BLaER1 (cell line): ENCODE data around the gene KCNF1.
A peak's percentile ranks its signal among the peaks of the same experiment; 100 is the strongest.

Source experiments
- H3K27ac ChIP-seq: shearing (Covaris generic); formaldehyde crosslinking; 2 replicates; pipeline ENCODE4 v1.8.1; 2022
- H3K27me3 ChIP-seq: shearing (Covaris generic); formaldehyde crosslinking; 2 replicates; pipeline ENCODE4 v1.8.1; 2022
- H3K36me3 ChIP-seq: shearing (Covaris generic); formaldehyde crosslinking; 2 replicates; pipeline ENCODE4 v1.8.1; 2022
- H3K4me1 ChIP-seq: shearing (Covaris generic); formaldehyde crosslinking; 2 replicates; pipeline ENCODE4 v1.8.1; 2022
- H3K4me2 ChIP-seq: shearing (Covaris generic); formaldehyde crosslinking; 2 replicates; pipeline ENCODE4 v1.8.1; 2022
- H3K4me3 ChIP-seq: shearing (Covaris generic); formaldehyde crosslinking; 2 replicates; pipeline ENCODE4 v1.8.1; 2022
- H3K9ac ChIP-seq: shearing (Covaris generic); formaldehyde crosslinking; 2 replicates; pipeline ENCODE4 v1.8.1; 2022
- H3K9me3 ChIP-seq: shearing (Covaris generic); formaldehyde crosslinking; 2 replicates; pipeline ENCODE4 v1.8.1; 2022
- H4K20me1 ChIP-seq: shearing (Covaris generic); formaldehyde crosslinking; 2 replicates; pipeline ENCODE4 v1.8.1; 2022
- Cebpa-rat ChIP-seq: shearing (Covaris generic); IDR thresholded peaks from 2 replicates; pipeline ENCODE4 v1.8.1; 2022

The KCNF1 gene

GRCh38 chr2:10890706-10891270, 20.9 kb upstream of the KCNF1 start:
- H3K36me3 ChIP-seq = no peaks in the 10 kb centered on the region
- peaks cover 8% of the 10 kb centered on the region for H3K4me1 ChIP-seq
- no peak overlapping the region for H3K4me3 ChIP-seq
- no peaks in the 10 kb centered on the region for H3K27me3 ChIP-seq
- no peak overlapping the region for H3K4me2 ChIP-seq
- no peaks in the 10 kb centered on the region for H4K20me1 ChIP-seq
- no peak for TF ChIP-seq Cebpa-rat
- H3K27ac ChIP-seq = no peak overlapping the region
- H3K9me3 ChIP-seq = peaks cover 28% of the 10 kb centered on the region
- no peak overlapping the region for H3K9ac ChIP-seq

DNA sequence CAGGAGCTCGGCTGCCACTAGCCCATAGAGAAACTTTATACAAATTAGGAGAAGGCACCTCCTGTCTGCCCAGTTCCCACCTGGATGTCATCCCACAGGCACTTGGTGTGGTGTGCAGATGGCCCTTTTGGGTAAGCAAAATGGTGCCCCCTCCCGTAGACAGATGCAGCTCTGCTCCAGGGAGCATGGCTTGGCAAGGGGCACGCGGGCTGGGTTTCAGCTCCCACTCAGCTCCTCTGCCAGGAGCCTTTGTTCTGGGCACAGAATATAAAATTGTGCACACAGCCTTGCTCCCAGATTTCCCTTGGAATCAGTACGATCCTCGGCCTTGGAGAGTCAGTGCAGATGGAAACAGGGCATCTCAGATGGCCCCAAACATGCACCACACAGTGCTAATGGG, 20.3 kb upstream of the KCNF1 start:
- no peaks in the 10 kb centered on the region for H3K27me3 ChIP-seq
- no peak overlapping the region for H3K4me3 ChIP-seq
- no peak overlapping the region for H3K9ac ChIP-seq
- no peaks in the 10 kb centered on the region for H4K20me1 ChIP-seq
- peaks cover 8% of the 10 kb centered on the region for H3K4me1 ChIP-seq
- H3K27ac ChIP-seq = no peak overlapping the region
- TF ChIP-seq Cebpa-rat = no peak
- H3K36me3 ChIP-seq = no peaks in the 10 kb centered on the region
- peaks cover 28% of the 10 kb centered on the region for H3K9me3 ChIP-seq
- H3K4me2 ChIP-seq = no peak overlapping the region

DNA sequence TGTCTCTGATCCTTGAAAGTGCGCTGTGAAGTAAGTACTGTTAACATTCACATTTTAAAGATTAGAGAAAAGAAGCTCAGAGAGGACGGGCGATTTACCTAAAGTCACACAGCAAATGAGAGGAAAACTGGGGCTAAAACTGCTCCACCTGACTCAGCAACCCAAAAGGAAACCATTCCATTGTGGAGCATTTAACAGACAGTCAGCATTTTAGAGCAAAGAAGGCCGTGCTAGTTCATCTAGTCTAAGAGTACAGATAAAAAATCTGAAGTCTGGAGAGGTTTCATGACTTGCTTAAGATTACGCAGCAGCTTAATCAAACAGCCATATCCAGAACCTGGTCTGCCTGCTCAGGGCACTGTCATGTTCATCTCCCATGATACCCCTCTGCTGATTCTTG, 19.9 kb upstream of the KCNF1 start:
- Histone ChIP-seq H3K4me3 (no peak overlapping the region), H3K27me3 (no peaks in the 10 kb centered on the region)
- no peak for TF ChIP-seq Cebpa-rat

DNA sequence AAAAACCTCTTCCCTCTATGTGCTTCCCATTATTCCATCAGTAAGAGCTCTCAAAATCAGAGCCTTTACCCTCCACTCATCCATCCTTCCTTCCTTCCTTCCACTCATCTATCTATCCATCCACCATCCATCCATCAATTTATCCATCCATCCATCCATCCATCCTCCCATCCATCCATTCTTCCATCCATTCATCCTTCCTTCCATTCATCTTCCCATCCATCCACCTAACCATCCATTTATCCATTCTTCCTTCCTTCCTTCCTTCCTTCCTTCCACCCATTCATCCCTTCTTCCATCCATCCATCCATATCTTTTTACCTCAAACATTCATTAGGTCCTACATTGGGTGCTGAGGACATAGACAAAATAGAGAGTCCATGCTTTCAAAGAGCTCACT, 19.4 kb upstream of the KCNF1 start:
- Histone ChIP-seq H4K20me1 (no peaks in the 10 kb centered on the region), H3K4me1 (peaks cover 8% of the 10 kb centered on the region), H3K27me3 (no peaks in the 10 kb centered on the region), H3K4me2 (no peak overlapping the region), H3K9ac (no peak overlapping the region), H3K9me3 (peaks cover 27% of the 10 kb centered on the region), H3K36me3 (no peaks in the 10 kb centered on the region), H3K27ac (no peak overlapping the region), H3K4me3 (no peak overlapping the region)
- TF ChIP-seq Cebpa-rat = no peak

More for the DNA sequence above, 19.9 kb upstream of the KCNF1 start:
- H3K36me3 ChIP-seq = no peaks in the 10 kb centered on the region
- H3K9ac ChIP-seq = no peak overlapping the region
- H3K4me2 ChIP-seq = no peak overlapping the region
- peaks cover 28% of the 10 kb centered on the region for H3K9me3 ChIP-seq
- no peaks in the 10 kb centered on the region for H4K20me1 ChIP-seq
- peaks cover 8% of the 10 kb centered on the region for H3K4me1 ChIP-seq
- no peak overlapping the region for H3K27ac ChIP-seq

GRCh38 chr2:10892796-10893350, 18.9 kb upstream of the KCNF1 start:
- Histone ChIP-seq H3K9ac (no peak overlapping the region), H3K4me1 (peaks cover 8% of the 10 kb centered on the region), H3K4me2 (no peak overlapping the region), H3K9me3 (peaks cover 22% of the 10 kb centered on the region), H3K27ac (no peak overlapping the region), H3K27me3 (no peaks in the 10 kb centered on the region), H3K36me3 (no peaks in the 10 kb centered on the region), H3K4me3 (no peak overlapping the region), H4K20me1 (no peaks in the 10 kb centered on the region)
- TF ChIP-seq Cebpa-rat = no peak

GRCh38 chr2:10894264-10894935, 17.3 kb upstream of the KCNF1 start:
- peaks cover 6% of the 10 kb centered on the region for H3K9me3 ChIP-seq
- no peak overlapping the region for H3K4me3 ChIP-seq
- H3K4me2 ChIP-seq = peak overlapping the region; percentile 42

DNA sequence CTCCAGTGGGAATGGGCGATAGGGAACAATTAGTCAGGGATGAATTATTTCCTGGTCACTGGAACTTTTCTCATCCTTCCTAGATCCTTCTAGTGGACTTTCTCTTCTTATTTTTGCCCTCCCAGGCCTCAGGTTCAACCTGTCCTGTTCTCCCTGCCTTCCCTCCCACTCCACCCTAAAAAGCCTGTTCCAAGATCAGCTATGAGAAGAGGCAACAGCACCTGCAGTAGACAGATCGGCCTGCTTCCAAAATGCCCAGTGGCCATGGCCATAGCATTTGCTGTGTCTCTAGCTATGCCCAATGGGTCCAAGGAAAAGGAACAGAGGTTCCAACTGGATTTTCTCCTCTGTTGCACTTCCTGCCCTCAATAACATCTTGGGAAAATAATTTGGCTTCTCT, 16.5 kb upstream of the KCNF1 start:
- Histone ChIP-seq H3K9me3 (no peaks in the 10 kb centered on the region), H4K20me1 (no peaks in the 10 kb centered on the region), H3K9ac (no peak overlapping the region), H3K36me3 (no peaks in the 10 kb centered on the region), H3K27me3 (no peaks in the 10 kb centered on the region), H3K4me1 (peaks cover 8% of the 10 kb centered on the region), H3K4me2 (no peak overlapping the region), H3K4me3 (no peak overlapping the region), H3K27ac (no peak overlapping the region)
- TF ChIP-seq Cebpa-rat = no peak

More at GRCh38 chr2:10894264-10894935, 17.3 kb upstream of the KCNF1 start:
- H3K9ac ChIP-seq = no peak overlapping the region
- peaks cover 8% of the 10 kb centered on the region for H3K4me1 ChIP-seq
- no peaks in the 10 kb centered on the region for H3K36me3 ChIP-seq
- H3K27me3 ChIP-seq = no peaks in the 10 kb centered on the region
- H4K20me1 ChIP-seq = no peaks in the 10 kb centered on the region
- TF ChIP-seq Cebpa-rat = no peak
- no peak overlapping the region for H3K27ac ChIP-seq

GRCh38 chr2:10897956-10898355, 13.8 kb upstream of the KCNF1 start:
- no peaks in the 10 kb centered on the region for H3K9me3 ChIP-seq
- no peak overlapping the region for H3K9ac ChIP-seq

GRCh38 chr2:10900216-10901109, 11.3 kb upstream of the KCNF1 start:
- H3K9me3 ChIP-seq = peaks cover 6% of the 10 kb centered on the region; the same call in 1 of the 2 replicates
- no peaks in the 10 kb centered on the region for H3K27me3 ChIP-seq
- H3K4me1 ChIP-seq = peaks cover 11% of the 10 kb centered on the region
- no peak overlapping the region for H3K4me3 ChIP-seq
- H3K36me3 ChIP-seq = no peaks in the 10 kb centered on the region
- H3K9ac ChIP-seq = no peak overlapping the region
- no peak overlapping the region for H3K4me2 ChIP-seq
- no peak for TF ChIP-seq Cebpa-rat
- no peak overlapping the region for H3K27ac ChIP-seq
- no peaks in the 10 kb centered on the region for H4K20me1 ChIP-seq

More at GRCh38 chr2:10897956-10898355, 13.8 kb upstream of the KCNF1 start:
- Histone ChIP-seq H3K27ac (no peak overlapping the region), H3K4me2 (no peak overlapping the region), H3K4me1 (peaks cover 8% of the 10 kb centered on the region), H3K36me3 (no peaks in the 10 kb centered on the region), H3K27me3 (no peaks in the 10 kb centered on the region), H3K4me3 (no peak overlapping the region), H4K20me1 (no peaks in the 10 kb centered on the region)
- TF ChIP-seq Cebpa-rat = no peak
